A673 (cell line): ENCODE data around the gene TNFAIP8L1. TPM values are rescaled to one million over a fixed set of nuclear protein-coding genes. Genes with fewer than 3 reads are reported as not detected.

Source experiments
- BruUV-seq: library from RNA; stranded (reverse); fragments of 400-500 nt; replicated peaks from 2 replicates; lab custom pipeline; 2021; lab: Mats Ljungman, UMichigan
- CTCF ChIA-PET: fragments of 300-600 bp; sonication (Branson Sonifier 250); formaldehyde crosslinking; loops from one replicate; lab custom pipeline; 2022; ENCODE audit warnings: antibody characterized with exemption; lab: Charles Lee
- POLR2A ChIA-PET: fragments of 300-600 bp; sonication (Branson Sonifier 250); formaldehyde crosslinking; loops from one replicate; lab custom pipeline; 2022; ENCODE audit warnings: antibody characterized with exemption; ENCODE audit not compliant: low non-redundant PET; lab: Charles Lee
- DNase-seq: peaks from one replicate; pipeline ENCODE4 v3.0.0-alpha.2; 2015; ENCODE audit warnings: low spot score
- H3K27ac ChIP-seq: fragments of 200-600 bp; sonication (generic); 2 replicates; pipeline ENCODE4 v1.5.1; 2016; ENCODE audit warnings: mixed run types, low read depth, mild to moderate bottlenecking, mixed read lengths, antibody characterized with exemption, low read length; ENCODE audit not compliant: poor library complexity, severe bottlenecking
- H3K27me3 ChIP-seq: fragments of 200-600 bp; sonication (generic); replicated peaks from 2 replicates; pipeline ENCODE4 v1.6.1; 2017; ENCODE audit warnings: mixed run types, low read depth, mild to moderate bottlenecking, mixed read lengths, antibody characterized with exemption, low read length; ENCODE audit not compliant: insufficient read depth, poor library complexity
- H3K36me3 ChIP-seq: fragments of 200-600 bp; sonication (generic); 2 replicates; pipeline ENCODE4 v1.6.1; 2016; ENCODE audit warnings: mixed run types, mild to moderate bottlenecking, mixed read lengths, antibody characterized with exemption, low read length; ENCODE audit not compliant: insufficient read depth, poor library complexity, severe bottlenecking
- H3K4me1 ChIP-seq: fragments of 200-600 bp; sonication (generic); 2 replicates; pipeline ENCODE4 v1.6.1; 2017; ENCODE audit warnings: mixed run types, mild to moderate bottlenecking, mixed read lengths, antibody characterized with exemption, low read length; ENCODE audit not compliant: insufficient read depth, poor library complexity, severe bottlenecking
- H3K4me3 ChIP-seq: fragments of 200-600 bp; sonication (generic); 2 replicates; pipeline ENCODE4 v1.5.1; 2016; ENCODE audit warnings: low read depth, mixed run types, mild to moderate bottlenecking, mixed read lengths, low read length; ENCODE audit not compliant: poor library complexity, severe bottlenecking
- H3K9me3 ChIP-seq: fragments of 200-600 bp; sonication (generic); 2 replicates; pipeline ENCODE4 v1.6.1; 2016; ENCODE audit warnings: mixed run types, low read depth, mild to moderate bottlenecking, mixed read lengths, antibody characterized with exemption, low read length; ENCODE audit not compliant: poor library complexity, severe bottlenecking
- EZH2 ChIP-seq: fragments of 200-600 bp; sonication (generic); IDR thresholded peaks from 2 replicates; pipeline ENCODE4 v1.6.1; 2017; ENCODE audit warnings: borderline replicate concordance, low read depth, mild to moderate bottlenecking, mixed read lengths, antibody characterized with exemption, low read length; ENCODE audit not compliant: poor library complexity, severe bottlenecking
- intact Hi-C: fragments of 100-400 bp; cut with micrococcal nuclease; formaldehyde crosslinking; loops from one replicate; pipeline ENCODE4 v1.10.0; 2022; ENCODE audit not compliant: unreplicated experiment
- total RNA-seq: library from RNA; stranded (reverse); gene quantifications from 2 replicates; pipeline ENCODE4 v1.2.3, GENCODE V29; 2021
- TF ChIP-seq, protein P1 (sequence below): fragments of 300-800, 200-600 bp; sonication (generic); conservative IDR thresholded peaks from 2 replicates; pipeline ENCODE4 v1.5.1; 2017; ENCODE audit warnings: low read depth, mild to moderate bottlenecking, antibody characterized with exemption, low read length, moderate library complexity, mixed read lengths

Gene TNFAIP8L1
- total RNA-seq, 1 experiment from 2014 or later: 24.7 TPM

DNA sequence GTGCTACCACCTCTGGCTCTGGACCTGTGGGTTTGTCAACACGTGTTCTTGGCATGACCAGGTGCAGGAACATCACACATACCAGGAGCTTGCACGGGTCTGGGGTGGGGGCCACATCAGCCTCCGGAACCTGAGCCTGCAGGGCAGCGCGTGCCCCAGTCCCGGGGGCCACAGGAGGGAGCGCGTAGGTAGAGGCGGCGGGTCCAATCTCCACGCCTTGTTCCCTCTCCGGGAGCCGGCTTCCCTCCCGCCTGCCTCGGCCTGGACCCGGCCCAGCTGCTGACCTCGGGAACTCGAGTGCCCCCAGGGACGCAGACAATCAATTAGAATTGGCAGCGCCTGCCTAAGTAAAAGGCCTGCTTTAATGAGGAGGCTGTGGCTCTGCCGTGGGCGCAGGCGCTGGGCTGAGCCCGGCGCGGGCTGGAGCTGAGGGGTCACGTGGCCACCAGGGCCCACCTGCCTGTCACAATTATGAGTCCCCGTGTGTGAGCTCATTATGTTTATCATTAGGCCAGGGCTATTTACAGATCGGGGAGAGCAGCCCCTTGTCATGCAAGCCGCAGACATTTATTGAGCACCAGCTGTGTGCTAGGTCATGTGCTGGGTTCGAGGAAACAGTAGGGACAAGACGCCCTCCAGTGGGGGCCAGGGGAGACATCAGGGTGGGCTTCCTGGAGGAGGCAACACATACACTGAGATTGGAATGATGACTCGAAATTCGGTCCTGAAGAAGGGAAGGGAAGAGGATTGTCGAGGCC lies 32.2 kb upstream of the TNFAIP8L1 start:
- CTCF ChIA-PET: interaction anchor here (0.5 kb wide), 1 partner anchor 29 kb away, joined by 3 read pairs; no protein-coding TSS in a partner anchor
- no TSS peak for BruUV-seq
- no peaks in the 10 kb centered on the region for H3K27me3 ChIP-seq
- peak; percentile 53 for DNase-seq
- intact Hi-C loops: no loop called here
- H3K27ac ChIP-seq: no peak overlapping the region
- H3K4me1 ChIP-seq: peaks cover 7% of the 10 kb centered on the region
- H3K4me3 ChIP-seq: no peak overlapping the region
- H3K36me3 ChIP-seq: no peaks in the 10 kb centered on the region
- TF ChIP-seq, protein P1, sequence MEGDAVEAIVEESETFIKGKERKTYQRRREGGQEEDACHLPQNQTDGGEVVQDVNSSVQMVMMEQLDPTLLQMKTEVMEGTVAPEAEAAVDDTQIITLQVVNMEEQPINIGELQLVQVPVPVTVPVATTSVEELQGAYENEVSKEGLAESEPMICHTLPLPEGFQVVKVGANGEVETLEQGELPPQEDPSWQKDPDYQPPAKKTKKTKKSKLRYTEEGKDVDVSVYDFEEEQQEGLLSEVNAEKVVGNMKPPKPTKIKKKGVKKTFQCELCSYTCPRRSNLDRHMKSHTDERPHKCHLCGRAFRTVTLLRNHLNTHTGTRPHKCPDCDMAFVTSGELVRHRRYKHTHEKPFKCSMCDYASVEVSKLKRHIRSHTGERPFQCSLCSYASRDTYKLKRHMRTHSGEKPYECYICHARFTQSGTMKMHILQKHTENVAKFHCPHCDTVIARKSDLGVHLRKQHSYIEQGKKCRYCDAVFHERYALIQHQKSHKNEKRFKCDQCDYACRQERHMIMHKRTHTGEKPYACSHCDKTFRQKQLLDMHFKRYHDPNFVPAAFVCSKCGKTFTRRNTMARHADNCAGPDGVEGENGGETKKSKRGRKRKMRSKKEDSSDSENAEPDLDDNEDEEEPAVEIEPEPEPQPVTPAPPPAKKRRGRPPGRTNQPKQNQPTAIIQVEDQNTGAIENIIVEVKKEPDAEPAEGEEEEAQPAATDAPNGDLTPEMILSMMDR: no peak
- TF ChIP-seq EZH2: no peak
- H3K9me3 ChIP-seq: no peaks in the 10 kb centered on the region
- POLR2A ChIA-PET: interaction anchor here (0.6 kb wide), 1 partner anchor 201 kb away, joined by 3 read pairs; no protein-coding TSS in a partner anchor

GRCh38 chr19:4609878-4610511 lies 29.3 kb upstream of the TNFAIP8L1 start:
- ChIA-PET POLR2A (no interaction called here), CTCF (no interaction called here)
- intact Hi-C loops: no loop called here
- Histone ChIP-seq H3K27me3 (no peaks in the 10 kb centered on the region), H3K27ac (no peak overlapping the region), H3K9me3 (no peaks in the 10 kb centered on the region), H3K4me1 (peaks cover 7% of the 10 kb centered on the region), H3K36me3 (no peaks in the 10 kb centered on the region), H3K4me3 (peak overlapping the region; percentile 12)
- TF ChIP-seq EZH2: no peak
- TF ChIP-seq, protein P1: no peak
- no TSS peak for BruUV-seq
- no peak for DNase-seq

- H3K4me3 ChIP-seq: no peak overlapping the region
- TF ChIP-seq, protein P1: no peak
- H3K27ac ChIP-seq: no peak overlapping the region
- intact Hi-C loops: no loop called here
- DNase-seq: no peak
- H3K9me3 ChIP-seq: no peaks in the 10 kb centered on the region
- H3K27me3 ChIP-seq: no peaks in the 10 kb centered on the region
- BruUV-seq: no TSS peak
- H3K4me1 ChIP-seq: peaks cover 4% of the 10 kb centered on the region
- no peaks in the 10 kb centered on the region for H3K36me3 ChIP-seq
- CTCF ChIA-PET: no interaction called here
- POLR2A ChIA-PET: no interaction called here
Observed at GRCh38 chr19:4613254-4613751, 26.0 kb upstream of the TNFAIP8L1 start.
